GM21529 (cell line): Measurements from ENCODE around the gene NLRP7.
"Not testable (repeated sequence)": the region's sequence is repeated elsewhere in the genome, so short reads cannot be mapped to it uniquely, and the experiment has no call there.

ENCODE experiments used
- ATAC-seq: cut with Tn5 transposase; IDR thresholded peaks from one replicate; pipeline ENCODE4 v1.9.1; 2021; ENCODE audit not compliant: unreplicated experiment

Gene NLRP7

GRCh38 chr19:54947381-54947780 is at the start of gene NLRP7:
TSS of gene NLRP7 (minus strand) at chr19:54947530.
- ATAC-seq = no peak

- no peak for ATAC-seq
Observed at GRCh38 chr19:54995561-54995960, 48.2 kb upstream of the NLRP7 start.

GRCh38 chr19:54989531-54989930 is 42.2 kb upstream of the NLRP7 start:
- ATAC-seq = not testable (repeated sequence)

GRCh38 chr19:54982562-54982961 is 35.2 kb upstream of the NLRP7 start:
- not testable (repeated sequence) for ATAC-seq

GRCh38 chr19:54973229-54974090 is 26.1 kb upstream of the NLRP7 start:
- not testable (repeated sequence) for ATAC-seq

- ATAC-seq = not testable (repeated sequence)
Observed at GRCh38 chr19:54971446-54971845, 24.1 kb upstream of the NLRP7 start.

GRCh38 chr19:54969647-54970046 is 22.3 kb upstream of the NLRP7 start:
- ATAC-seq = no peak

GRCh38 chr19:54967611-54968010 is 20.3 kb upstream of the NLRP7 start:
- ATAC-seq = no peak

- not testable (repeated sequence) for ATAC-seq
Observed at GRCh38 chr19:54965055-54965454, 17.7 kb upstream of the NLRP7 start.

GRCh38 chr19:54959840-54960239 is 12.5 kb upstream of the NLRP7 start:
- peak; percentile 42 for ATAC-seq

- no peak for ATAC-seq
Observed at GRCh38 chr19:54955376-54955775, 8.0 kb upstream of the NLRP7 start.

- ATAC-seq = not testable (repeated sequence)
Observed at GRCh38 chr19:54953345-54953713, 6.0 kb upstream of the NLRP7 start.

GRCh38 chr19:54952591-54953344 is 5.4 kb upstream of the NLRP7 start:
- ATAC-seq = no peak

- ATAC-seq = not testable (repeated sequence)
Observed at GRCh38 chr19:54950580-54950979, 3.2 kb upstream of the NLRP7 start.

- ATAC-seq = no peak
Observed at GRCh38 chr19:54949412-54949811, 2.1 kb upstream of the NLRP7 start.

- not testable (repeated sequence) for ATAC-seq
Observed at GRCh38 chr19:54943772-54944361, 3.5 kb downstream of the NLRP7 start.

GRCh38 chr19:54939538-54939937 is 7.8 kb downstream of the NLRP7 start:
- ATAC-seq = not testable (repeated sequence)

GRCh38 chr19:54938906-54939305 is 8.4 kb downstream of the NLRP7 start:
- no peak for ATAC-seq

- ATAC-seq = no peak
Observed at GRCh38 chr19:54937926-54938325, 9.4 kb downstream of the NLRP7 start.

GRCh38 chr19:54928299-54928698 is 19.0 kb downstream of the NLRP7 start:
- no peak for ATAC-seq

GRCh38 chr19:54923276-54923675 is 24.1 kb downstream of the NLRP7 start:
- no peak for ATAC-seq

GRCh38 chr19:54921082-54921481 is 26.2 kb downstream of the NLRP7 start:
- ATAC-seq = no peak
